ENCODE results near the gene AJAP1.

- TF ChIP-seq ARNTL (CRISPR knock-in tag; IDR thresholded peaks at IDR 0.05; ENCODE audit: borderline replicate concordance, low read depth): no peak
- no peak for TF ChIP-seq PATZ1 (CRISPR knock-in tag; IDR thresholded peaks at IDR 0.05; ENCODE audit: borderline replicate concordance)
- TF ChIP-seq TOX (CRISPR knock-in tag; IDR thresholded peaks at IDR 0.05; ENCODE audit: borderline replicate concordance): no peak
- TF ChIP-seq ESRRG (CRISPR knock-in tag; IDR thresholded peaks at IDR 0.05): no peak
- no peak for TF ChIP-seq ZC3H10 (CRISPR knock-in tag; IDR thresholded peaks at IDR 0.05)
- no peak for TF ChIP-seq SNAI2 (CRISPR knock-in tag; IDR thresholded peaks at IDR 0.05)
- TF ChIP-seq TCF4 (CRISPR knock-in tag; IDR thresholded peaks at IDR 0.05; ENCODE audit: borderline replicate concordance): no peak
- TF ChIP-seq RARB (CRISPR knock-in tag; IDR thresholded peaks at IDR 0.05): no peak
- no peak for TF ChIP-seq ISL1 (CRISPR knock-in tag; IDR thresholded peaks at IDR 0.05)
- TF ChIP-seq CREB5 (CRISPR knock-in tag; IDR thresholded peaks at IDR 0.05; ENCODE audit: low read depth): no peak
Measured at GRCh38 chr1:4728319-4729089, 74.1 kb downstream of the AJAP1 start.
